ENCODE data around the gene PGM5.

Gene PGM5

DNA sequence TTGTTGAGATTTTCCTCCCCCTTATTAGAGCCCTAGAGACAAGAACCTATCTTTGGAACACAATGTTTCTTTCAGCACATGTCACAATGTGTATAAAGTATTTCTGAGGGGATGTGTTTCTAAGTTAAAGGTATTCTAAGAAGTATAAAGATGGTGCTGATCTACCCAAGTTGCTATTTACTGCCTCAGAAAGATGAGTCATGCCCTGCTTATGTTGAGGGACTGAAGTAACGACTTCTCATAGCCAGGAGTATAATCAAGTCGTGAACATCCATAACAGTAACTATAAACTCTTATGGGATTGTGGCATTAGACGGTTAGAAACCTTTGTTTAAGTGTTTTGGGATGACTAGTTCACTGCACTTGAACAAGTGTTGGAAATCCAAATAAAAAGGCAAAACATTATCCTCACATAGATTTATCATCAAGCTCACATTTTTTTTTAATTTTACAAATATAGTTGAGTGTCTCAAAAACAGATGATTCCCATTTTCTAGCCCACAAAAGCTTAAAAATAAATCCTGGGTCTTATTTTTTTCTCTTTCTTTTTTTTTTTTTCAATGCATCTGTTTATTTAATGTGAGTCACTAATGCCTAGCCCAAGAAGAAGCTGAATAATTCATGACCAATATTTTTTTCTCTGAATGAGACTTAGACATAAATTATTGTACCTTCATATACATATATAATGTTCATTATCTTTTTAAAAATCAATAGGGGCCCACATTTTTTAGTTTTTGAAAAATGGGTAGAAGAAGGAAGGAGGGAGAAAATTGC, 196.5 kb downstream of the PGM5 start:
- H3K9me3 ChIP-seq (ENCODE audit: control insufficient read depth, low read length): no peaks in the 10 kb centered on the region
- no peak overlapping the region for H3K4me3 ChIP-seq (ENCODE audit: extremely low read depth, insufficient read depth, low read length, poor library complexity, severe bottlenecking)
- peaks cover 13% of the 10 kb centered on the region for H3K4me1 ChIP-seq (ENCODE audit: control insufficient read depth, insufficient read depth, low read length, poor library complexity, severe bottlenecking)
- no peak overlapping the region for H3K27ac ChIP-seq (ENCODE audit: low read depth, low read length, severe bottlenecking)
- no peaks in the 10 kb centered on the region for H3K36me3 ChIP-seq (ENCODE audit: control insufficient read depth, insufficient read depth, low read length)
- WGBS, 2 experiments (ENCODE audit: insufficient coverage in 2 of 2): no CpG with 5 or more reads among the region's 3 CpGs

DNA sequence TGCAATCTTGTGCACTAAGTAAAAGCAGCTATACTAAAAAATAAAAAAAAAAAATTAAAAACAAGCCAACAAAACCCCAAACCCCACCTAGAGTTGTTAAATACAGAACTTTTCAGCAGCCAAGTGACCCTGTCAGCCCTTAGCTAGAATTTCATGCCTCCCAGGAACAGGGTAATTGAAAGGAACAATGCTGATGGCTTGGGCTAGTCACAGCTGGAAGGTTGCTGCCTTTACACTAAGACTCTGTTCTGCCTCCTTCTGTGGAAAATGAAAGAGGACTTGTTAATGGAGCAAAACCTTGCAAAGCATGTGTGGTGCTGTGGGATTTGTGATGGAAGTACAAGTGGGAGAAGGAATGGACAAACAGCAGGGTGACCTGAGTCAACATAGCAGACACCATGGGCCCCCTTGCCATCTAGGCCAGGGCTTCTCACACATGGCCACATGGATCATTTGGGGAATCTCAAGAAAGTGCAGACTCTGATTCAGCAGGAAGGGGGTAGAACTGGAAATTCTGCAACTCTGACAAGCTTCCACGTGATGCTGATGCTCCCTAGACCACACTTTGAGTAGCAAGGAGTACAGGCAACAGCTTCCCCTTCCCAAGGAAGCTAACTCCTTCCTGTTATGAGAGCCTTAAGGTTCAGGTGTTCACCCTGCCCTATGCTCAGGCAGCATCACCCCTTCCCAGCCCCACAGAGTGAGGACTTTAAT, 199.2 kb downstream of the PGM5 start:
- Histone ChIP-seq H3K36me3 (ENCODE audit: control insufficient read depth, insufficient read depth, low read length) (no peaks in the 10 kb centered on the region), H3K4me1 (ENCODE audit: control insufficient read depth, insufficient read depth, low read length, poor library complexity, severe bottlenecking) (peaks cover 15% of the 10 kb centered on the region), H3K9me3 (ENCODE audit: control insufficient read depth, low read length) (no peaks in the 10 kb centered on the region), H3K27ac (ENCODE audit: low read depth, low read length, severe bottlenecking) (no peak overlapping the region), H3K4me3 (ENCODE audit: extremely low read depth, insufficient read depth, low read length, poor library complexity, severe bottlenecking) (no peak overlapping the region)
- 38 to 43% methylated on average over 1 of the region's 1 CpG for WGBS, 2 experiments (ENCODE audit: insufficient coverage in 2 of 2)

DNA sequence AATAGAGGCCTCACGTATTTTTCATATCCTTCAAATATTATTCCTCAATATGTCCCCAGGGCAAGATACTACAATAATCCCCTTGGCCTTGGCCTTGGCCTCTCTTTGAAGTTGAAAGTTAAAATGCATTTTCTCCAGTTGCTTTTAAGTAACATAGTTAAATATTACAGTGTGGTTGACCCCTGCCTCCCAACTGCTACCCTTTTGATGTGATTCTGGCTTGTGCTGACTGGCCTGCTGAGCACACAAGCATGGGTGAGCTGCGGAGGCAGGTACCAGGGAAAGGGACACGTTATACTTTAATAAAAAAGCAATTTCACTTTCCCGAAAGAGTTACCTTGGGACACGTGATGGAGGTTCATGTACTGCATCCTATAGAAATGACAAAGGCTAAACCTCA, 202.1 kb downstream of the PGM5 start:
- no peak overlapping the region for H3K27ac ChIP-seq (ENCODE audit: low read depth, low read length, severe bottlenecking)
- no peak overlapping the region for H3K4me3 ChIP-seq (ENCODE audit: extremely low read depth, insufficient read depth, low read length, poor library complexity, severe bottlenecking)
- no peaks in the 10 kb centered on the region for H3K36me3 ChIP-seq (ENCODE audit: control insufficient read depth, insufficient read depth, low read length)
- peaks cover 7% of the 10 kb centered on the region for H3K4me1 ChIP-seq (ENCODE audit: control insufficient read depth, insufficient read depth, low read length, poor library complexity, severe bottlenecking)
- no peaks in the 10 kb centered on the region for H3K9me3 ChIP-seq (ENCODE audit: control insufficient read depth, low read length)
- WGBS, 2 experiments (ENCODE audit: insufficient coverage in 2 of 2): 91% methylated on average over 4 of the region's 5 CpGs; no CpG with 5 or more reads in 1 of the 2 experiments

DNA sequence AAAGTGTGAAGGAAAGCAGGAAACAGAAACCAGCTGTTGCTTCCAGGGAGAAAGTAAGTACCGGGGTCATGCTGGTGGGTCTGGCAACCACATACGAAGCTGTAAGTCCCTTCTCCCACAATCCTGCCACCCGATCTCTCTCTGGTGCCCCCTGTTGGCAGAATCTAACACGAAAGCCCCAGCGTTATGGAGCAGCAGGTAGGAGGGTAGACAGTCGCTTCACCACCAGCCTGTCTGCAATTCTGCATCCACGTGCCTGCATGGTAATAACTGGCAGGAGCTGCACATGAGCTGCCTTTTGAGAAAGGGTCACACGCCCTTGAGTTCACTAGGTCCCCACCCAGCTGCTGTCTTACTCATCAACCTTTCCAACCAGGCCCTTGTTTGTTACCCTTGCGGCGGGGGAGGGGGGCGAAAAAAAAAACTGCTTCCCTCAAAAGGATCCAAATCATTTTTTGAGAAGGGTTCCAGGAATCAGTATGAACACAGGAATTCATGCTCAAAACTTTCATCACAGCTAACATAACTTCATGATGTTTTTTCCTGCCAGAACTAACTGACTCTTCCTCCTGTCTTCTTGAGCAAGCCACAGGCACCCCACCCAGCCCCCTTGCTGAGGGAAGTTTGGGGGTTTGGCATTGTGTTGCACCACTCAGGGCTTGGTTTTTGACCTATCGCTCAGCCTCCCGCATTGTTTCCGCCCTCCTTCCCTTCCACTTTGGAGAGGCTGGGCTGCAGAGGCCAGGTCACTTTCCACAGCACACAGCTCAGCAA, 203.8 kb downstream of the PGM5 start:
- Histone ChIP-seq H3K4me1 (ENCODE audit: control insufficient read depth, insufficient read depth, low read length, poor library complexity, severe bottlenecking) (peaks cover 7% of the 10 kb centered on the region), H3K4me3 (ENCODE audit: extremely low read depth, insufficient read depth, low read length, poor library complexity, severe bottlenecking) (no peak overlapping the region), H3K9me3 (ENCODE audit: control insufficient read depth, low read length) (no peaks in the 10 kb centered on the region), H3K36me3 (ENCODE audit: control insufficient read depth, insufficient read depth, low read length) (no peaks in the 10 kb centered on the region), H3K27ac (ENCODE audit: low read depth, low read length, severe bottlenecking) (no peak overlapping the region)
- WGBS, 2 experiments (ENCODE audit: insufficient coverage in 2 of 2): 53% methylated on average over 10 to 14 of the region's 14 CpGs

DNA sequence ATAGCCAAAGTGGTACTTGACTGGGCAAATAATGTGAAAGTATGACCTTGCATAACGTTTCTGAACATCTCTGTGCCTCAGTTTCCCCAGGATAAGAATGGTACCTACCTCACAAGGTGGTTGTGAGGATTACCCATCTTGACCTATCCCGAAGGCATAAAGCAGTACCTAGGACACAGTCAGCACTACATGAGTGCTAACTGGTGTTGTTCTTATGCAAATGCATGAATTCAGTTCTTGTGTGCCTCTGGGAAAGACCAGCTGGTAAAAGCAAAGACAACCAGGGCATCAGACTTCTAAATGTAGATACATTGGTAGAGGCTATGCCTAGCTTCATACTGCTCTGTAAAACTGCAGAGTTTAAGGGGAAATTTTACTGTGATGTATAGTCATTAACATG, 206.1 kb downstream of the PGM5 start:
- H3K4me1 ChIP-seq (ENCODE audit: control insufficient read depth, insufficient read depth, low read length, poor library complexity, severe bottlenecking): peaks cover 7% of the 10 kb centered on the region
- WGBS, 2 experiments (ENCODE audit: insufficient coverage in 2 of 2): 38 to 61% methylated on average over 2 of the region's 2 CpGs

DNA sequence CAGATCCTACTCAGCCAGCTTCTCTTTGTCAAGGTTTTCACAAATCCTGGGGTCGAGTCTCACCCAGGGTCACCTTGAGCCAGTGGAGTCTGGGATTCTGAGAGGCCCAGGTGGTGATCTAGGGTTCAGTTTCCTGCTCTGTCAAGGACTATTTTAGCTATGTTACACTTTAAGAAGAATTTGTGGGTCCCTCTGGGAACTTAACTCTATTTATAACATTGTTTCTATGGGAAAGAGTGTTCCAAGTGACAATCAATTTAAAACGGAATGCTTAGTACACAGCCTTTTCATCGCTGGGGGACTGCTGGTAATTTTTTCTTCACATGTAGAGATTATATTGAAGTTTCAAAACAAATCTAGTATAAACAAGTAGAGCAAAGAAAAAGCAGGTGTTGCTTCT, 211.2 kb downstream of the PGM5 start:
- Histone ChIP-seq H3K9me3 (ENCODE audit: control insufficient read depth, low read length) (no peaks in the 10 kb centered on the region), H3K4me1 (ENCODE audit: control insufficient read depth, insufficient read depth, low read length, poor library complexity, severe bottlenecking) (no peaks in the 10 kb centered on the region), H3K36me3 (ENCODE audit: control insufficient read depth, insufficient read depth, low read length) (no peaks in the 10 kb centered on the region), H3K4me3 (ENCODE audit: extremely low read depth, insufficient read depth, low read length, poor library complexity, severe bottlenecking) (no peak overlapping the region), H3K27ac (ENCODE audit: low read depth, low read length, severe bottlenecking) (no peak overlapping the region)
- no CpG with 5 or more reads among the region's 3 CpGs for WGBS, 2 experiments (ENCODE audit: insufficient coverage in 2 of 2)

More for the DNA sequence above, 206.1 kb downstream of the PGM5 start:
- Histone ChIP-seq H3K4me3 (ENCODE audit: extremely low read depth, insufficient read depth, low read length, poor library complexity, severe bottlenecking) (no peak overlapping the region), H3K36me3 (ENCODE audit: control insufficient read depth, insufficient read depth, low read length) (no peaks in the 10 kb centered on the region), H3K27ac (ENCODE audit: low read depth, low read length, severe bottlenecking) (no peak overlapping the region), H3K9me3 (ENCODE audit: control insufficient read depth, low read length) (no peaks in the 10 kb centered on the region)

DNA sequence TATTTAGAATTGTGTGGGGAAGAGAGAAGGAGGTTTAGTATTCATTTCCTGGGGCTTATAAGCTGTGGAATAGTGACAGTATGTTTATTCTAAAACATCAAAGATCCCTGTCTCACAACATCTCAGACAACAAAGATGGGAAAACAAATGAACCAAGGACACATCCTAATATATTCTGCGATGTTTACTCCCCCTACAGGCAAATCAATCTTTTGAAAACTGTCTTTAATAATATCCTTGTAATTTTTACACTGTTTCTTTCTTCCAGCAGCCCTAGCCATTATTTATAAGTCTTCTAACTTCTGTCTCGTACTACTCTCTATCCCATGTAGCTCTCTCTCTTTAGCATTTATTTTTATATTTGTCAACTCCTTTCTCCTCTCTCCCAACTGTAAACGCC, 217.7 kb downstream of the PGM5 start:
- H3K36me3 ChIP-seq (ENCODE audit: control insufficient read depth, insufficient read depth, low read length): no peaks in the 10 kb centered on the region
- no peaks in the 10 kb centered on the region for H3K4me1 ChIP-seq (ENCODE audit: control insufficient read depth, insufficient read depth, low read length, poor library complexity, severe bottlenecking)
- H3K27ac ChIP-seq (ENCODE audit: low read depth, low read length, severe bottlenecking): no peak overlapping the region
- H3K4me3 ChIP-seq (ENCODE audit: extremely low read depth, insufficient read depth, low read length, poor library complexity, severe bottlenecking): no peak overlapping the region
- 63 to 93% methylated on average over 1 to 2 of the region's 3 CpGs for WGBS, 2 experiments (ENCODE audit: insufficient coverage in 2 of 2)
- H3K9me3 ChIP-seq (ENCODE audit: control insufficient read depth, low read length): no peaks in the 10 kb centered on the region

DNA sequence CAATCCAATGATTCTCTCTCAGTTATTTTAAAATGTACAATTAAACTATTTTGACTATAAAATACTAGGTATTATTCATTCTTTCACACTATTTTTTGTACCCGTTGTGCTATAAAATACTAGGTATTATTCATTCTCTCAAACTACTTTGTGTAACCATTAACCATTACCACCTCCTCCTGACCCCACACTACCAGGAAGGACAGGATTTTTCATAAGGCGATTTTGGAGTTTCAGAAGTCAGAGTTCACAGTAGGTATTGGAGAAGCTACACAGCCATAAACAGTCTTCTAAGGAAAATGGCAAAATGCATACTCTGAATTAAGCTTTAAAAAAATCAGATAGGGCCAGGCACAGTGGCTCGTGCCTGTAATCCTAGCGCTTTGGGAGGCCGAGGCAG, 219.4 kb downstream of the PGM5 start:
- Histone ChIP-seq H3K36me3 (ENCODE audit: control insufficient read depth, insufficient read depth, low read length) (no peaks in the 10 kb centered on the region), H3K4me1 (ENCODE audit: control insufficient read depth, insufficient read depth, low read length, poor library complexity, severe bottlenecking) (no peaks in the 10 kb centered on the region), H3K27ac (ENCODE audit: low read depth, low read length, severe bottlenecking) (no peak overlapping the region), H3K9me3 (ENCODE audit: control insufficient read depth, low read length) (no peaks in the 10 kb centered on the region), H3K4me3 (ENCODE audit: extremely low read depth, insufficient read depth, low read length, poor library complexity, severe bottlenecking) (no peak overlapping the region)
- WGBS, 2 experiments (ENCODE audit: insufficient coverage in 2 of 2): 57 to 67% methylated on average over 3 of the region's 5 CpGs

DNA sequence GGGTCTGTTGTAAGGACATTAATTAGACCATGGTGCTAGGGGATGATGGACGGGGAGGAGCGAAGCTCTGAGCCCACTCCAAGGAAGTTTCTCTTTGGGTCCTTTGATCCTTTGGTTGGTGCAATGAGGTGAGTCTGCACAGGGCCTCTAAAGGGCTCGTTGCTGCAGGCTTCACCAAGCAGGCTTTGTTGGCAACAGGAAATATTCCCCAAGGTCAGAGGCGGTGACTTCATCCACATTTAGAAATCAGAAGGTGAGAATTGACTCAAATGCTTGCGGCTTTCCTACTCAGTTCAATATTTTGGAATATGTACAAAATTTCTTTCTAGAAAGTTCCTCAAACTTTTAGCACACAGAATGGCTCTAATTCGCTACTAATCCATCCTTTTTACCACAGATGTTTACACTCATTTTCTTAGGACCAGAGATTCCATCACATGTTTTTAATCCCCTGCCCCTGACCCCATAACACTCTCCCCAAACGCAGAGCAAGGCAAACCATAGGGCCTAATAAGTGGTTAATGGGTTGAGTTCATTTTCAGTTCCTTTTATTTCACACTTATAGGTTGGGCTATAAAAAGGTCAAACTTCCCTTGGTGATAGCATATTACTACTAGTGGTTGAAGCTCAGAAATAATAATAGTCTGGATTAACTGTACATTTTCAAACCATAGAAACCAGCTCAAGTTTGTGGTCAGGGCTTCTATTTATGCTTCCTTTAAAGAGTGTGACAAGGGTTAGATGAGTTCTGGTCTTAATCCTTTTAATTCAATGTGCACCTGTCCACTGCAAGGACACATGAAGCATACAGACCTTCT, 221.6 kb downstream of the PGM5 start:
- Histone ChIP-seq H3K36me3 (ENCODE audit: control insufficient read depth, insufficient read depth, low read length) (no peaks in the 10 kb centered on the region), H3K4me3 (ENCODE audit: extremely low read depth, insufficient read depth, low read length, poor library complexity, severe bottlenecking) (no peak overlapping the region), H3K9me3 (ENCODE audit: control insufficient read depth, low read length) (no peaks in the 10 kb centered on the region), H3K27ac (ENCODE audit: low read depth, low read length, severe bottlenecking) (no peak overlapping the region), H3K4me1 (ENCODE audit: control insufficient read depth, insufficient read depth, low read length, poor library complexity, severe bottlenecking) (no peaks in the 10 kb centered on the region)
- WGBS, 2 experiments (ENCODE audit: insufficient coverage in 2 of 2): 90 to 93% methylated on average over 3 to 5 of the region's 7 CpGs

Data from mesodermal cell (in vitro differentiated cells).